ENCODE data around the gene FBXO15.

GRCh38 chr18:74069178-74070050 is 78.2 kb downstream of the FBXO15 start:
- TF ChIP-seq CTCF (IDR thresholded peaks at IDR 0.05) (no peak), POLR2A (IDR thresholded peaks at IDR 0.05) (no peak)

Measured in body of pancreas (tissue), 4 donors.